Heart left ventricle (tissue), 16 donors: Measurements from ENCODE around the gene ABCC9. TPM values are rescaled to one million over a fixed set of nuclear protein-coding genes. Genes with fewer than 3 reads are reported as not detected.

ENCODE experiments used
- ATAC-seq, 4 donors: fragments of 200-7000 bp; cut with Tn5 transposase; one replicate each; pipeline ENCODE4 v1.9.1; 2020 to 2022; ENCODE audit warnings: moderate library complexity in 4 of 4, mild to moderate bottlenecking in 3 of 4, moderate number of reproducible peaks in 1 of 4
- DNase-seq, 5 donors: peaks; one replicate each; pipeline ENCODE4 v3.0.0-alpha.2; 2020
- H3K27ac ChIP-seq, 12 donors: fragments of 200-600 bp; sonication (generic) in 4 of 12; one replicate each; pipeline versions ENCODE4 v1.5.0 to v1.8.0; 2016 to 2022; ENCODE audit warnings: mild to moderate bottlenecking in 2 of 12
- H3K27me3 ChIP-seq, 9 donors: fragments of 200-600 bp; sonication (generic) in 2 of 9; one replicate each; pipeline versions ENCODE4 v1.5.1 to v1.8.0; 2016 to 2022; ENCODE audit warnings: mild to moderate bottlenecking in 3 of 9
- H3K36me3 ChIP-seq, 9 donors: fragments of 200-600 bp; sonication (generic) in 2 of 9; one replicate each; pipeline versions ENCODE4 v1.5.0 to v1.8.0; 2018 to 2022; ENCODE audit warnings: mild to moderate bottlenecking in 2 of 9
- H3K4me1 ChIP-seq, 12 donors: fragments of 200-600 bp; sonication (generic) in 4 of 12; one replicate each; pipeline versions ENCODE4 v1.5.0 to v1.8.0; 2016 to 2022; ENCODE audit warnings: mild to moderate bottlenecking in 3 of 12
- H3K4me3 ChIP-seq, 12 donors: fragments of 200-600 bp; sonication (generic) in 4 of 12; one replicate each; pipeline versions ENCODE4 v1.5.0 to v1.8.0; 2017 to 2022; ENCODE audit warnings: mild to moderate bottlenecking in 9 of 12, moderate library complexity in 4 of 12
- H3K9me3 ChIP-seq, 12 donors: fragments of 200-600 bp; sonication (generic) in 4 of 12; one replicate each; pipeline versions ENCODE4 v1.5.0 to v1.8.0; 2016 to 2022; ENCODE audit warnings: mild to moderate bottlenecking in 1 of 12
- CTCF ChIP-seq, 12 donors: fragments of 200-600 bp; sonication (generic) in 4 of 12; IDR thresholded peaks; one replicate each; pipeline versions ENCODE4 v1.5.0 to v1.8.0; 2018 to 2022; ENCODE audit warnings: antibody characterized with exemption in 12 of 12, mild to moderate bottlenecking in 5 of 12
- POLR2A ChIP-seq, 2 donors: fragments of 450-650 bp; IDR thresholded peaks; one replicate each; pipeline ENCODE4 v1.6.1; 2017; ENCODE audit warnings: antibody characterized with exemption in 2 of 2, mild to moderate bottlenecking in 2 of 2, moderate library complexity in 2 of 2
- WGBS, 4 donors: extraction: QIAGEN DNeasy Blood & Tissue Kit in 2 of 4; methylation state at CpG; one replicate each; pipeline versions ENCODE4 v1.1.5 to v1.1.7; 2013 to 2018; 5-methylcytosine and 5-hydroxymethylcytosine counted together
- intact Hi-C, 10 donors: fragments of 100-400 bp; cut with DNase I; formaldehyde crosslinking; loops; one replicate each; pipeline versions ENCODE4 v1.11.1 to v1.14.2; 2022
- long read RNA-seq, 3 donors: library from polyadenylated mRNA; unstranded; transcript quantifications; one replicate each; pipeline ENCODE4 v2.0.0, GENCODE V29; 2020 to 2021
- polyA plus RNA-seq, 2 donors: library from polyadenylated mRNA; stranded (reverse); fragments of 200-250 nt; gene quantifications; one replicate each; pipeline ENCODE4 v1.2.3, GENCODE V29; 2013
- total RNA-seq, 9 donors: library from RNA; depleted of rRNA in 2 of 9; stranded (reverse); fragments of >200 nt in 2 of 9; fragmentation: NEBNext Ultra II Directional in 3 of 9; extraction: Animal tissue kit (Norgen Biotek cat#: 25700) in 3 of 9; gene quantifications; one replicate each; pipeline versions ENCODE4 v1.1.0 to v1.2.4, GENCODE V29; 2016 to 2023
- donor health status: ischemic (EF 13 %, LVEDD 7.1; RV severe dilation, severe dysfunction).
- donor health status: healthy with polysubstance abuse.
- donor health status: DM: no; HTN: yes; CAD: no.
- donor health status: DM: no; HTN: no; CAD: no.
- donor health status: ischemic (EF 25% LVEDD 6.9; RV normal size, moderate dysfunction).
- donor health status: ischemic (EF 25% LVEDD 5.7; RV mildly dilated, moderate dysfunction).
- donor health status: healthy.
- donor health status: DM: yes; HTN: yes; CAD: no.
- donor health status: ischemic (EF 35%, LVEDD 5.7; RV mildly dilated, moderate dysfunction).
- donor health status: nonischemic (EF 11% LVEDD 7.7; RV severe dilation, severe dysfunction).
- donor health status: DM: yes; HTN: yes; CAD: no.
- donor health status: PGD.
- donor health status: ischemic (EF 29% LVEDD 5.4; RV normal size, mild dysfunction).
- donor health status: nonischemic (EF 23%, LVEDD 6.1; RV moderate dilation, normal function).

ABCC9 gene
- 100 to 1,000 TPM in 1 of 9 donors, 10 to 100 TPM in 8; 60.1 to 103 (median 80.0) TPM for total RNA-seq
- polyA plus RNA-seq: 10 to 100 TPM; 14.1 to 16.9 TPM
- long read RNA-seq, donor 1, partial matches to known transcripts: 6 of 30 reads
- long read RNA-seq, donor 1, other reads (novel, unspliced or antisense): 22 of 30 reads
- long read RNA-seq, donor 2, partial matches to known transcripts: 14 of 39 reads
- long read RNA-seq, donor 2, other reads (novel, unspliced or antisense): 18 of 39 reads
- long read RNA-seq, donor 3, partial matches to known transcripts: 3 of 17 reads
- long read RNA-seq, donor 3, other reads (novel, unspliced or antisense): 12 of 17 reads

- intact Hi-C loops: loop anchor here in 9 of 10 donors (1.0 to 10.0 kb wide), 7 partner anchors 46 to 169 kb away; partner anchors contain the start of gene KCNJ8 (in 6 of the 9)
- H3K4me3 ChIP-seq: peak within 1 kb of the TSS; percentile 45 to 66 (median 56)
- peaks cover 0 to 18% (median 0%) of the 10 kb centered on the region in 12 donors for H3K4me1 ChIP-seq
Observed at GRCh38 chr12:21940549-21941505, at the start of gene ABCC9. Gene ABCC9 (minus strand): TSS chr12:21941426. CDS start chr12:21936674, 4,752 bp downstream.

GRCh38 chr12:21989819-21990412 lies 48.7 kb upstream of the ABCC9 start:
- H3K27me3 ChIP-seq: no peaks in the 10 kb centered on the region
- H3K4me1 ChIP-seq: peaks cover 0 to 6% (median 0%) of the 10 kb centered on the region in 12 donors
- H3K4me3 ChIP-seq: no peak overlapping the region
- ATAC-seq (peak in 1 of 4 donors; percentile 36), DNase-seq (no peak)
- TF ChIP-seq CTCF (IDR thresholded peaks at IDR 0.05): peak; percentile 28 to 73 (median 58)
- TF ChIP-seq POLR2A (IDR thresholded peaks at IDR 0.05): no peak
- no peak overlapping the region for H3K27ac ChIP-seq
- intact Hi-C loops: loop anchor here in 9 of 10 donors (2.0 to 10.0 kb wide), 5 partner anchors 48 to 385 kb away; partner anchors contain the start of genes ABCC9 (in 1 of the 9) and GYS2 (in 1 of the 9)
- no peaks in the 10 kb centered on the region for H3K36me3 ChIP-seq
- no peaks in the 10 kb centered on the region for H3K9me3 ChIP-seq
- 46 to 51% (median 50%) methylated on average over 5 of the region's 5 CpGs for WGBS, 4 donors

More at GRCh38 chr12:21940549-21941505, at the start of gene ABCC9:
- 1% methylated on average over 42 of the region's 42 CpGs for WGBS, 4 donors
- peaks cover 0 to 23% (median 0%) of the 10 kb centered on the region in 12 donors for H3K9me3 ChIP-seq
- peaks cover 0 to 11% (median 0%) of the 10 kb centered on the region in 9 donors for H3K36me3 ChIP-seq
- peak in 1 of 2 donors; percentile 54 for TF ChIP-seq POLR2A (IDR thresholded peaks at IDR 0.05)
- TF ChIP-seq CTCF (IDR thresholded peaks at IDR 0.05): peak in 4 of 12 donors; percentile 10 to 29 (median 13)
- DNase-seq: peak; percentile 58 to 79 (median 74)
- peaks cover 0 to 43% (median 0%) of the 10 kb centered on the region in 9 donors for H3K27me3 ChIP-seq
- H3K27ac ChIP-seq: peak within 1 kb of the TSS; percentile 84 to 95 (median 90)
- ATAC-seq: peak; percentile 74 to 83 (median 77)

GRCh38 chr12:21988619-21989018 lies 47.4 kb upstream of the ABCC9 start:
- Histone ChIP-seq H3K9me3 (no peaks in the 10 kb centered on the region), H3K4me3 (no peak overlapping the region), H3K4me1 (peaks cover 0 to 6% (median 0%) of the 10 kb centered on the region in 12 donors), H3K27ac (no peak overlapping the region), H3K36me3 (no peaks in the 10 kb centered on the region), H3K27me3 (no peaks in the 10 kb centered on the region)
- 87 to 99% (median 97%) methylated on average over 1 of the region's 1 CpG for WGBS, 4 donors
- TF ChIP-seq POLR2A (IDR thresholded peaks at IDR 0.05): no peak
- TF ChIP-seq CTCF (IDR thresholded peaks at IDR 0.05): no peak
- ATAC-seq (no peak), DNase-seq (no peak)
- intact Hi-C loops: loop anchor here in 3 of 10 donors (2.0 to 5.0 kb wide), 3 partner anchors 46 to 292 kb away; partner anchors contain the start of gene ABCC9 (in 1 of the 3)
